H1 (cell line): ENCODE data around the gene KLHL40.

Source experiments
- CBX5 ChIP-seq: fragments of 300-800, 300-1000 bp; sonication (generic); IDR thresholded peaks from 2 replicates; pipeline ENCODE4 v1.7.1; 2016; ENCODE audit warnings: antibody characterized with exemption, low read length, low read depth
- CEBPB ChIP-seq: IDR thresholded peaks from 2 replicates; pipeline ENCODE4 v1.6.1; 2012; ENCODE audit warnings: low read depth, low read length
- CHD1 ChIP-seq: IDR thresholded peaks from 2 replicates; pipeline ENCODE4 v1.6.1; 2012; ENCODE audit warnings: low read depth, low read length, improper control_type of control experiment
- CREB1 ChIP-seq: IDR thresholded peaks from 2 replicates; pipeline ENCODE4 v1.6.1; 2012; ENCODE audit warnings: inconsistent platforms
- GABPA ChIP-seq: IDR thresholded peaks from 2 replicates; pipeline ENCODE4 v1.6.1; 2011; ENCODE audit warnings: mild to moderate bottlenecking, low read length, moderate library complexity, borderline replicate concordance; ENCODE audit not compliant: insufficient read depth
- JUN ChIP-seq: IDR thresholded peaks from 2 replicates; pipeline ENCODE4 v1.6.1; 2011; ENCODE audit warnings: low read depth, mild to moderate bottlenecking, improper control_type of control experiment, low read length
- POLR2A ChIP-seq, 2 experiments: IDR thresholded peaks; 1 replicate in 1 of 2; 2 replicates in 1 of 2; pipeline ENCODE4 v1.6.1; 2011; ENCODE audit warnings: low read depth in 2 of 2, low read length in 2 of 2, mild to moderate bottlenecking in 2 of 2; ENCODE audit errors: control extremely low read depth in 1 of 2
- POLR2AphosphoS5 ChIP-seq: IDR thresholded peaks from 2 replicates; pipeline ENCODE4 v1.6.1; 2011; ENCODE audit warnings: low read depth, low read length
- RAD21 ChIP-seq, 2 experiments: IDR thresholded peaks in 1 of 2; conservative IDR thresholded peaks in 1 of 2; 2 replicates each; pipeline ENCODE4 v1.6.1; 2011; ENCODE audit warnings: low read depth in 2 of 2, low read length in 2 of 2, improper control_type of control experiment in 1 of 2, inconsistent platforms in 1 of 2, mild to moderate bottlenecking in 1 of 2, moderate library complexity in 1 of 2
- TAF1 ChIP-seq: IDR thresholded peaks from 2 replicates; pipeline ENCODE4 v1.6.1; 2011; ENCODE audit warnings: mild to moderate bottlenecking, low read depth, low read length
- TAF7 ChIP-seq: optimal IDR thresholded peaks from 2 replicates; pipeline ENCODE3; 2011; ENCODE audit warnings: low read depth, mild to moderate bottlenecking, inconsistent platforms, low read length, moderate library complexity, borderline replicate concordance
- TEAD4 ChIP-seq: IDR thresholded peaks from 2 replicates; pipeline ENCODE4 v1.6.1; 2012; ENCODE audit warnings: low read depth, low read length, inconsistent platforms, mixed read lengths
- TF ChIP-seq, protein P1 (sequence below), 3 experiments: IDR thresholded peaks; 1 replicate in 2 of 3; 2 replicates in 1 of 3; pipeline versions ENCODE4 v1.5.1 to v1.6.1; 2011; ENCODE audit warnings: low read length in 3 of 3, mild to moderate bottlenecking in 3 of 3, inconsistent platforms in 2 of 3, low read depth in 1 of 3, moderate library complexity in 1 of 3; ENCODE audit not compliant: insufficient read depth in 1 of 3; ENCODE audit errors: control extremely low read depth in 1 of 3

DNA sequence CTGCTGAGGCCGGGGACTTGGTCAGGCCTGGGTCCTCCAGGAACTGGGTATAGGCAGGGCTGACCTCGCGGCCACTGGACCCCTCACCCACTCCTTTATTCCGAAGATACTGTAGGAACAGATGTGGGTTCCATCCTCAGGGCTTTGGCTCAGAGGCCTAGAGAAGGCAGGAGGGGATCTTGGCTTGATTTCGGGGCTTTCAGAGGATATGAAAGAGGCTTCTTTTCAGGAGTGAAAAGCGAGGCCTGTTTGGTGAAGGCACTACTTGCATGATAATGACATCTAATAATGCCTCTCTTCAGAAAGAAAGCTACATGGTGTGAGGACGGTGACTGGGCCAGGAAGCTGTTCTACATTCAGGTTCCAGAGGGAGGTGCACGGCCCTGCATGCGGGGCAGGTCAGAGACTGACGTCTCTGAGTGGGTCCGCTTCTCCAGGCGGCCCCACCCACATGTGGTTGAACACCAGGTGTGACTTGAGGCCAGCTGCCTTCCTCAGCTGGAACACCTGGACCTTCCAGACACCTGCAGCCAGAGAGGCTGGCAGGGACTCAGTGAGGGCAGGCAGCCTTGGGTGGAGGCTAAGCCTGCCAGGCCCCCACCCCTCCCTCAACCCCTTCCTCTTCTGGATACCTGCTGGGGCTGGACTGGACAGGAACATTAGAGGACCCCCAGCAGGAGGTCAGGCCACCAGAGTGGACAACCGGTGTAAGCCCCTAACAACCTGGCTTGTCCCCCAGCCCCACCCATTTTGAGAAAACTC is 48.3 kb downstream of the KLHL40 start:
- no peak for TF ChIP-seq CEBPB
- TF ChIP-seq, protein P1, sequence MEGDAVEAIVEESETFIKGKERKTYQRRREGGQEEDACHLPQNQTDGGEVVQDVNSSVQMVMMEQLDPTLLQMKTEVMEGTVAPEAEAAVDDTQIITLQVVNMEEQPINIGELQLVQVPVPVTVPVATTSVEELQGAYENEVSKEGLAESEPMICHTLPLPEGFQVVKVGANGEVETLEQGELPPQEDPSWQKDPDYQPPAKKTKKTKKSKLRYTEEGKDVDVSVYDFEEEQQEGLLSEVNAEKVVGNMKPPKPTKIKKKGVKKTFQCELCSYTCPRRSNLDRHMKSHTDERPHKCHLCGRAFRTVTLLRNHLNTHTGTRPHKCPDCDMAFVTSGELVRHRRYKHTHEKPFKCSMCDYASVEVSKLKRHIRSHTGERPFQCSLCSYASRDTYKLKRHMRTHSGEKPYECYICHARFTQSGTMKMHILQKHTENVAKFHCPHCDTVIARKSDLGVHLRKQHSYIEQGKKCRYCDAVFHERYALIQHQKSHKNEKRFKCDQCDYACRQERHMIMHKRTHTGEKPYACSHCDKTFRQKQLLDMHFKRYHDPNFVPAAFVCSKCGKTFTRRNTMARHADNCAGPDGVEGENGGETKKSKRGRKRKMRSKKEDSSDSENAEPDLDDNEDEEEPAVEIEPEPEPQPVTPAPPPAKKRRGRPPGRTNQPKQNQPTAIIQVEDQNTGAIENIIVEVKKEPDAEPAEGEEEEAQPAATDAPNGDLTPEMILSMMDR (IDR thresholded peaks at IDR 0.05; ENCODE audit: control extremely low read depth in 1 of 3, insufficient read depth in 1 of 3, low read depth in 1 of 3, low read length in 3 of 3) = no peak
- TF ChIP-seq POLR2A (IDR thresholded peaks at IDR 0.05; ENCODE audit: control extremely low read depth in 1 of 2, low read depth in 2 of 2, low read length in 2 of 2) = no peak
- TF ChIP-seq RAD21 (IDR thresholded peaks at IDR 0.05 in 1 of 2, conservative IDR thresholded peaks at IDR 0.05 in 1 of 2; ENCODE audit: low read depth in 2 of 2, low read length in 2 of 2) = no peak
- TF ChIP-seq CREB1 = no peak
- no peak for TF ChIP-seq CBX5
- no peak for TF ChIP-seq POLR2AphosphoS5
- TF ChIP-seq TAF1 = no peak
- no peak for TF ChIP-seq JUN
- TF ChIP-seq GABPA = no peak
- TF ChIP-seq TEAD4 = no peak
- no peak for TF ChIP-seq CHD1
- TF ChIP-seq TAF7 = no peak
